ENCODE measurements around the gene TMEM237. TPM values are rescaled to one million over a fixed set of nuclear protein-coding genes. Genes with fewer than 3 reads are reported as not detected.

TMEM237 gene
- total and polyA plus RNA-seq, 9 donors = 12.8 to 28.5 (median 24.8) TPM

- no peaks in the 10 kb centered on the region for H3K36me3 ChIP-seq
- intact Hi-C loops (cut with DNase I) = no loop called here
Observed at GRCh38 chr2:201639205-201639604, 4.1 kb downstream of the TMEM237 start.

DNA sequence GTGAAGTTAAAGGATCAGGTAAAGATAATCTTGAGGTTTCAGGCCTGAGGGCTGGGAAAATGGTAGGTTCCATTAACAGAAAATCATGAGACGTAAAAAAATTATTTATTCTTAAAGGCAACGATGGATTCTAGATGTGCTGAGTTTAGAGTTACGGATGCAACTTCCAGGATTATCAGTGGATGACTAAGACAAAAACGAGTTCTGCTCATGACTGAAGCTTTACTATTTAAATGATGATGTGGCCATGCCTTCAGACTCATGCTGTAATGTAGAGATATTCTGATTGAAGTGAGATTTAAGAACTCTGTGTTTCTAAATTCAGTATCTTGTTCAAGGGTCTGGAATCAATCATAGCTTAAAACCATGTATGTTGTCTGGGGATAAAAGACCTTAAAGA lies 5.0 kb downstream of the TMEM237 start:
- no peak overlapping the region for H3K4me3 ChIP-seq
- H3K9me3 ChIP-seq = no peaks in the 10 kb centered on the region
- TF ChIP-seq, protein P1, sequence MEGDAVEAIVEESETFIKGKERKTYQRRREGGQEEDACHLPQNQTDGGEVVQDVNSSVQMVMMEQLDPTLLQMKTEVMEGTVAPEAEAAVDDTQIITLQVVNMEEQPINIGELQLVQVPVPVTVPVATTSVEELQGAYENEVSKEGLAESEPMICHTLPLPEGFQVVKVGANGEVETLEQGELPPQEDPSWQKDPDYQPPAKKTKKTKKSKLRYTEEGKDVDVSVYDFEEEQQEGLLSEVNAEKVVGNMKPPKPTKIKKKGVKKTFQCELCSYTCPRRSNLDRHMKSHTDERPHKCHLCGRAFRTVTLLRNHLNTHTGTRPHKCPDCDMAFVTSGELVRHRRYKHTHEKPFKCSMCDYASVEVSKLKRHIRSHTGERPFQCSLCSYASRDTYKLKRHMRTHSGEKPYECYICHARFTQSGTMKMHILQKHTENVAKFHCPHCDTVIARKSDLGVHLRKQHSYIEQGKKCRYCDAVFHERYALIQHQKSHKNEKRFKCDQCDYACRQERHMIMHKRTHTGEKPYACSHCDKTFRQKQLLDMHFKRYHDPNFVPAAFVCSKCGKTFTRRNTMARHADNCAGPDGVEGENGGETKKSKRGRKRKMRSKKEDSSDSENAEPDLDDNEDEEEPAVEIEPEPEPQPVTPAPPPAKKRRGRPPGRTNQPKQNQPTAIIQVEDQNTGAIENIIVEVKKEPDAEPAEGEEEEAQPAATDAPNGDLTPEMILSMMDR (IDR thresholded peaks at IDR 0.05) = no peak
- TF ChIP-seq POLR2A (IDR thresholded peaks at IDR 0.05) = no peak
- TF ChIP-seq EP300 (IDR thresholded peaks at IDR 0.05) = no peak
- H3K36me3 ChIP-seq = no peaks in the 10 kb centered on the region
- intact Hi-C loops (cut with DNase I) = no loop called here
- H3K27me3 ChIP-seq = no peaks in the 10 kb centered on the region
- DNase-seq = no peak
- WGBS, 3 donors = 74 to 84% (median 76%) methylated on average over 4 of the region's 4 CpGs
- no peak overlapping the region for H3K27ac ChIP-seq
- no peaks in the 10 kb centered on the region for H3K4me1 ChIP-seq (ENCODE audit: insufficient read depth)

More at GRCh38 chr2:201639205-201639604, 4.1 kb downstream of the TMEM237 start:
- no peaks in the 10 kb centered on the region for H3K27me3 ChIP-seq
- no peak overlapping the region for H3K27ac ChIP-seq
- no peaks in the 10 kb centered on the region for H3K9me3 ChIP-seq
- no peak for DNase-seq
- TF ChIP-seq POLR2A (IDR thresholded peaks at IDR 0.05) (no peak), EP300 (IDR thresholded peaks at IDR 0.05) (no peak)
- TF ChIP-seq, protein P1 (IDR thresholded peaks at IDR 0.05) = no peak
- no peaks in the 10 kb centered on the region for H3K4me1 ChIP-seq (ENCODE audit: insufficient read depth)
- WGBS, 3 donors = 81 to 91% (median 85%) methylated on average over 3 of the region's 3 CpGs
- no peak overlapping the region for H3K4me3 ChIP-seq

- TF ChIP-seq, protein P1 (IDR thresholded peaks at IDR 0.05) = no peak
- TF ChIP-seq EP300 (IDR thresholded peaks at IDR 0.05) = no peak
- no peak for TF ChIP-seq POLR2A (IDR thresholded peaks at IDR 0.05)
- no peaks in the 10 kb centered on the region for H3K4me1 ChIP-seq (ENCODE audit: insufficient read depth)
- DNase-seq = no peak
- H3K27me3 ChIP-seq = no peaks in the 10 kb centered on the region
- no peaks in the 10 kb centered on the region for H3K36me3 ChIP-seq
- H3K9me3 ChIP-seq = no peaks in the 10 kb centered on the region
- H3K27ac ChIP-seq = no peak overlapping the region
- 61 to 68% (median 67%) methylated on average over 4 of the region's 4 CpGs for WGBS, 3 donors
- intact Hi-C loops (cut with DNase I) = no loop called here
- no peak overlapping the region for H3K4me3 ChIP-seq
Observed at GRCh38 chr2:201633661-201634249, 9.5 kb downstream of the TMEM237 start.

- no peak for DNase-seq
- TF ChIP-seq POLR2A (IDR thresholded peaks at IDR 0.05) = no peak
- TF ChIP-seq, protein P1 (IDR thresholded peaks at IDR 0.05) = no peak
- no peak for TF ChIP-seq EP300 (IDR thresholded peaks at IDR 0.05)
- intact Hi-C loops (cut with DNase I) = no loop called here
- Histone ChIP-seq H3K4me1 (ENCODE audit: insufficient read depth) (no peaks in the 10 kb centered on the region), H3K4me3 (no peak overlapping the region), H3K27ac (no peak overlapping the region), H3K27me3 (no peaks in the 10 kb centered on the region), H3K9me3 (no peaks in the 10 kb centered on the region), H3K36me3 (no peaks in the 10 kb centered on the region)
- WGBS, 3 donors = 92 to 95% (median 95%) methylated on average over 8 of the region's 8 CpGs
Observed at GRCh38 chr2:201631041-201631440, 12.3 kb downstream of the TMEM237 start.
